ENCODE measurements around the gene TRIO.

Gene TRIO

GRCh38 chr5:14270209-14270702 lies 127.1 kb downstream of the TRIO start:
- peak; percentile 13 for DNase-seq

- no peak for DNase-seq
Measured at GRCh38 chr5:14272548-14273205, 129.5 kb downstream of the TRIO start.

GRCh38 chr5:14273207-14273767 lies 130.1 kb downstream of the TRIO start:
- no peak for DNase-seq

- no peak for DNase-seq
Measured at GRCh38 chr5:14276380-14276779, 133.2 kb downstream of the TRIO start.

GRCh38 chr5:14277385-14278320 lies 134.5 kb downstream of the TRIO start:
- DNase-seq: no peak

GRCh38 chr5:14280294-14280854 lies 137.2 kb downstream of the TRIO start:
- no peak for DNase-seq

GRCh38 chr5:14281746-14282181 lies 138.6 kb downstream of the TRIO start:
- DNase-seq: no peak

- DNase-seq: no peak
Measured at GRCh38 chr5:14283139-14283538, 140.0 kb downstream of the TRIO start.

GRCh38 chr5:14284392-14285148 lies 141.4 kb downstream of the TRIO start:
- DNase-seq: no peak

GRCh38 chr5:14286007-14286406 lies 142.9 kb downstream of the TRIO start:
- DNase-seq: no peak

GRCh38 chr5:14286574-14287421 lies 143.7 kb downstream of the TRIO start:
- no peak for DNase-seq

- DNase-seq: no peak
Measured at GRCh38 chr5:14292766-14293658, 149.9 kb downstream of the TRIO start.

GRCh38 chr5:14295610-14296009 lies 152.5 kb downstream of the TRIO start:
- no peak for DNase-seq

GRCh38 chr5:14296533-14297331 lies 153.6 kb downstream of the TRIO start:
- DNase-seq: no peak

- no peak for DNase-seq
Measured at GRCh38 chr5:14297697-14298096, 154.6 kb downstream of the TRIO start.

GRCh38 chr5:14298126-14298847 lies 155.1 kb downstream of the TRIO start:
- DNase-seq: no peak

- no peak for DNase-seq
Measured at GRCh38 chr5:14299666-14300065, 156.5 kb downstream of the TRIO start.

- DNase-seq: no peak
Measured at GRCh38 chr5:14301186-14301585, 158.0 kb downstream of the TRIO start.

GRCh38 chr5:14302330-14302729 lies 159.2 kb downstream of the TRIO start:
- DNase-seq: no peak

Data from GF-D8 (cell line).